IgD-negative memory B cell (primary cell): Measurements from ENCODE around the gene GRIN1. TPM values are rescaled to one million over a fixed set of nuclear protein-coding genes. Genes with fewer than 3 reads are reported as not detected.
"Not testable (repeated sequence)": the region's sequence is repeated elsewhere in the genome, so short reads cannot be mapped to it uniquely, and the experiment has no call there.

Experiments used
- H3K27ac Mint-ChIP-seq, 3 donors: one replicate each; pipeline ENCODE4 v1.8.0; 2020 to 2022; ENCODE audit warnings: mild to moderate bottlenecking in 3 of 3, mixed read lengths in 3 of 3, moderate library complexity in 1 of 3
- H3K27me3 Mint-ChIP-seq: one replicate; pipeline ENCODE4 v1.8.0; 2021; ENCODE audit warnings: mixed read lengths
- H3K36me3 Mint-ChIP-seq: one replicate; pipeline ENCODE4 v1.8.0; 2020; ENCODE audit warnings: mild to moderate bottlenecking, mixed read lengths
- H3K4me1 Mint-ChIP-seq, 3 donors: one replicate each; pipeline ENCODE4 v1.8.0; 2020 to 2022; ENCODE audit warnings: mixed read lengths in 3 of 3, mild to moderate bottlenecking in 1 of 3
- H3K4me3 Mint-ChIP-seq, 4 donors: one replicate each; pipeline ENCODE4 v1.8.0; 2020 to 2022; ENCODE audit warnings: mild to moderate bottlenecking in 4 of 4, mixed read lengths in 4 of 4, moderate library complexity in 3 of 4
- H3K9me3 Mint-ChIP-seq, 3 donors: one replicate each; pipeline ENCODE4 v1.8.0; 2020 to 2021; ENCODE audit warnings: mixed read lengths in 3 of 3, mild to moderate bottlenecking in 1 of 3
- polyA plus RNA-seq: library from polyadenylated mRNA; unstranded; fragments of 300-500 nt; fragmentation: Illumina TruSeq; gene quantifications from one replicate; pipeline ENCODE4 v1.2.3, GENCODE V29; 2021

GRIN1 gene
- polyA plus RNA-seq, 1 donor from 2014 or later: not detected

- peak overlapping the region in 1 of 3 donors; percentile 56 for H3K27ac Mint-ChIP-seq
- peaks cover 10 to 12% (median 10%) of the 10 kb centered on the region in 3 donors for H3K4me1 Mint-ChIP-seq
- no peaks in the 10 kb centered on the region for H3K36me3 Mint-ChIP-seq
- peak overlapping the region; percentile 27 to 78 (median 47) for H3K4me3 Mint-ChIP-seq
- no peaks in the 10 kb centered on the region for H3K9me3 Mint-ChIP-seq
- no peaks in the 10 kb centered on the region for H3K27me3 Mint-ChIP-seq
Measured at GRCh38 chr9:137116728-137117127, 22.2 kb upstream of the GRIN1 start.

DNA sequence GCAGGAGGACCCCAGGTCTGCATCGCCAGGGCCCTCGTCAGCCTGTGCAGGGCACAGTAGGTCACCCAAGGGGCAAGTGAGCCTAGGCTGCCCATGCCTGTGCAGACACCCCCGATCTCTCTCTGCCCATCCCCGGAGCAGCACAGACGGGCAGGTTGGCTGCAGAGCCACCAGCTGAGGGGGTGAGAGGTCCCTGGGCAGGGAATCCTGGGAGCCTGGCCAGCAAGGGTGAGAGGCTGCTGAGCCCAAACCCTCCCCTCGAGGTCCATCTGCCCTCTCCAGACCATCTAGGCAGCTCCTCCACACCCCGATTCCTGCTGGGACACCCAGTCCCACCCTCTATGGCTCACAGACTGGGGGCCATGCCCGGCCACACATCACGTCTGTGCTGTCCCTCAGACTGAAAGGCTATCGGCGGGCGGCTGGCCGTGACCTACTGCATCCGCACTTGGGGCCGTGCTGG is 21.7 kb upstream of the GRIN1 start:
- Mint-ChIP-seq H3K9me3 (no peaks in the 10 kb centered on the region), H3K27ac (peak overlapping the region in 1 of 3 donors; percentile 56), H3K36me3 (no peaks in the 10 kb centered on the region), H3K4me1 (peaks cover 15 to 16% (median 15%) of the 10 kb centered on the region in 3 donors), H3K27me3 (no peaks in the 10 kb centered on the region), H3K4me3 (peak overlapping the region in 1 of 4 donors; percentile 64)

DNA sequence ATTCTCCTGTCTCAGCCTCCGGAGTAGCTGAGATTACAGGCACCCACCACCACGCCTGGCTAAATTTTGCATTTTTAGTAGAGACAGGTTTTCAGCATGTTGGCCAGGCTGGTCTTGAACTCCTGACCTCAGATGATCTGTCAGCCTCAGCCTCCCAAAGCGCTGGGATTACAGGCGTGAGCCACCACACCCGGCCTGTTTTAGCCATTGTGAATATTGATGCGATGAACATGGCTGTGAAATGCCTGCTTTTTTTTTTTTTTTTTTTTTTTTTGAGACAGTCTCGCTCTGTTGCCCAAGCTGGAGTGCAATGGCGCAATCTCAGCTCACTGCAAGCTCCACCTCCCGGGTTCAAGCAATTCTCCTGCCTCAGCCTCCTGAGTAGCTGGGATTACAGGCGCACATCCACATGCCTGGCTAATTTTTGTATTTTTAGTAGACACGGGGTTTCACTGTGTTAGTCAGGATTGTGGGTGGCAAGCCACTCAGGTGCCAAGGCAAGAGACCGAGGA is 20.8 kb upstream of the GRIN1 start:
- Mint-ChIP-seq H3K4me3 (peak overlapping the region in 1 of 4 donors; percentile 85), H3K4me1 (peaks cover 19 to 22% (median 20%) of the 10 kb centered on the region in 3 donors), H3K27ac (peak overlapping the region in 1 of 3 donors; percentile 99)
- H3K36me3 Mint-ChIP-seq, H3K9me3 Mint-ChIP-seq, H3K27me3 Mint-ChIP-seq: not testable (repeated sequence)

- peak overlapping the region; percentile 87 to 93 (median 89) for H3K27ac Mint-ChIP-seq
- H3K36me3 Mint-ChIP-seq, H3K9me3 Mint-ChIP-seq: not testable (repeated sequence)
Measured at GRCh38 chr9:137121927-137122795, 16.8 kb upstream of the GRIN1 start.

GRCh38 chr9:137122796-137123467 is 16.0 kb upstream of the GRIN1 start:
- not testable (repeated sequence) for H3K36me3 Mint-ChIP-seq, H3K27me3 Mint-ChIP-seq, H3K9me3 Mint-ChIP-seq
- H3K27ac Mint-ChIP-seq: peak overlapping the region; percentile 87 to 93 (median 89)
- peak overlapping the region; percentile 70 to 92 (median 75) for H3K4me3 Mint-ChIP-seq
- H3K4me1 Mint-ChIP-seq: peaks cover 34 to 39% (median 36%) of the 10 kb centered on the region in 3 donors

More at GRCh38 chr9:137121927-137122795, 16.8 kb upstream of the GRIN1 start:
- Mint-ChIP-seq H3K4me1 (peaks cover 28 to 34% (median 31%) of the 10 kb centered on the region in 3 donors), H3K4me3 (peak overlapping the region; percentile 70 to 92 (median 75))
- not testable (repeated sequence) for H3K27me3 Mint-ChIP-seq

GRCh38 chr9:137123468-137123837 is 15.5 kb upstream of the GRIN1 start:
- Mint-ChIP-seq H3K4me3 (peak overlapping the region; percentile 56 to 92 (median 68)), H3K27me3 (peaks cover 2% of the 10 kb centered on the region), H3K36me3 (peaks cover 3% of the 10 kb centered on the region), H3K4me1 (peaks cover 40 to 44% (median 40%) of the 10 kb centered on the region in 3 donors), H3K9me3 (no peaks in the 10 kb centered on the region), H3K27ac (peak overlapping the region in 2 of 3 donors; percentile 87 to 93)

DNA sequence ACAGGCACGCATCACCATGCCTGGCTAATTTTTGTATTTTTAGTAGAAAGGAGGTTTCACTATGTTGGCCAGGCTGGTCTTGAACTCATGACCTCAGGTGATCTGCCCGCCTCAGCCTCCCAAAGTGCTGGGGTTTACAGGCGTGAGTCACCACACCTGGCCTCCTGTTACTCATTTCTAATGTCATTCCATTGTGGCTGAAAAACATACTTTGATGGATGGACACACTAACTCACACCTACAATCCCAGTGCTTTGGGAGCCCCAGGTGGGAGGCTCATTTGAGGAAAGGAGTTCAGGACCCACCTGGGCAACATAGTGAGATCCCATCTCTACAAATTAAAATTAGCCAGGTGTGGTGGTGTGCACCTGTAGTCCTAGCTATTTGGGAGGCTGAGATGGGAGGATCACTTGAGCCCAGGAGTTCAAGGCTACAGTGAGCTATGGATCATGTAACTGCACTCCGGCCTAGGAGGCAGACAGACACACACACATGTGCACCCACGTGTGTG is 14.9 kb upstream of the GRIN1 start:
- not testable (repeated sequence) for H3K36me3 Mint-ChIP-seq, H3K27me3 Mint-ChIP-seq, H3K9me3 Mint-ChIP-seq
- H3K27ac Mint-ChIP-seq: peak overlapping the region in 1 of 3 donors; percentile 93
- peak overlapping the region in 3 of 4 donors; percentile 30 to 71 (median 65) for H3K4me3 Mint-ChIP-seq
- H3K4me1 Mint-ChIP-seq: peaks cover 43 to 45% (median 43%) of the 10 kb centered on the region in 3 donors

GRCh38 chr9:137126786-137127185 is 12.2 kb upstream of the GRIN1 start:
- Mint-ChIP-seq H3K4me3 (peak overlapping the region; percentile 84 to 97 (median 85)), H3K36me3 (peaks cover 3% of the 10 kb centered on the region), H3K27ac (peak overlapping the region; percentile 82 to 96 (median 93)), H3K4me1 (peaks cover 38 to 39% (median 38%) of the 10 kb centered on the region in 3 donors), H3K27me3 (peaks cover 5% of the 10 kb centered on the region), H3K9me3 (no peaks in the 10 kb centered on the region)

DNA sequence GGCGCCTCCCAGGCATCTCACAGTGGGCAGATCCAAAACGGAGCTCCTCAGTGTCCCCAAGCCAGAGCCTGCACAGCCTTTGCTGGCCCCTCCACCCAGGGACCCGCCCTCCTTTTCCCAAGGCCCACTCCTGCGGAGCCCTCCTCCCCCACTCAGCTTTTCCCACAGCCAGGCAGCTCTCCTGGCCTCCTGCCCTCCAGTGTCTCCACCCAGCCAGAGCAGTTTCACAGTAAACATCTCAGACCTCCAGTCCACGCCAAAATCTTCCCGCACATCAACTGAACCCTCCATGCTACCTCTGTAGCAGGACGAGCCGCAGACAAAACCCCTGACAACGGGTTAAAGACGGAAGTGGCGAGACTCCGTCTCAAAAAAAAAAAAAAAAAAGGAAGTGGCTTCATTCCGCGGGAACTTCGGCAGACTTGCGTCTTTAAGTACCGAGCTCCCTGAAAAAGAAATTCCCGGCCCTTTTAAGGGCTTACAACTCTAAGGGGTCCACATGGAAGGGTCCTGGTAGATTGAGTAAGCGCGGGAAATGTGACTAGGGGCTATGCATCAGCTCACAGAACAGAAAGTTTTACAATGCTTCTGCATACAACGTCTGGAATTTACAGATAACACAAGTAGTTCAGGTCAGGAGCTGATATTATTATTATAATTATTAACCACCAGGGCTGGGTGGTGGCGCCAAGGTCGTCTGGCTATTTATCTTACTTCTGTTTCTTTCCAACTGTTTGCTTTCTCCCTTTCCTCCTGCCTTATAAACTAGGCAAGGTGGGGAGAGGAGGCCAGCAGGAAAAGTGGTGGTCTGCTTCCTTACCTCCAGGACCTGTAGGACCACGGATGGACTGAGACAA is 11.4 kb upstream of the GRIN1 start:
- Mint-ChIP-seq H3K4me3 (peak overlapping the region; percentile 84 to 97 (median 90)), H3K36me3 (peaks cover 3% of the 10 kb centered on the region), H3K27ac (peak overlapping the region; percentile 82 to 97 (median 93)), H3K27me3 (peaks cover 5% of the 10 kb centered on the region), H3K9me3 (no peaks in the 10 kb centered on the region), H3K4me1 (peaks cover 31 to 32% (median 31%) of the 10 kb centered on the region in 3 donors)

DNA sequence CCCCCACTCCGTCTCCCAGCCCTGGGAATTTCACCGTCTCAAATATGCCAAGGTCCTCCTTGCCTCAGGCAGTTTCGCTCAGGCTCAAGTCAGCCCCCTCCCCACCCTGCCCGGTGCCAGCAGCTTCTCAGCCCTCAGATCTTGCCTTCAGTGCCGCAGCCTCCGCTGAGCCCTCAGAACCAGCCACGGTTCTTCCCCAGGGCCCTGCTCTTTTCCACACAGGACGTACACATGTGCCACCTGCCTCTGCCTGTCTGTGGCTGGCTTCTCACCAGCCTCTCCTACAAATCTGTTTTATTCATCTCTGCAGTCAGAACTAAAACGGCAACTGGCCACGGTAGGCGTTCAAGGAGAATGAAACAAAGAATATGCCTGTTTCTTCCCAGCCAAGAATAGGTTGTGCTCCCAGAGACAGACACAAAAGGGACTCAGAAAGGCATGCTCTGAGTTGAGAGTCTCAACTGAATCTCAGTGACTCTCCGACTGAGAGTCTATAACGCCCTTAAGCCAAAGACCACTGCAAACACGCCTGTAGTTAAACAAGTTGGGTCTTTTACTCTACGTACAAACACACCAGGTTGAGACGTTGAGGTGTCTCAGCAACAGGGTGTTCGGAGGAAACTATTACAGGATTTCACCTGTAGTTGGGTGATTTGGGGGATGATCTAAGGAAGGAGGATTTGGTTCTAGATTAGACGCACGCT is 10.6 kb upstream of the GRIN1 start:
- H3K9me3 Mint-ChIP-seq: no peaks in the 10 kb centered on the region
- peaks cover 7% of the 10 kb centered on the region for H3K27me3 Mint-ChIP-seq
- peaks cover 3% of the 10 kb centered on the region for H3K36me3 Mint-ChIP-seq
- H3K4me3 Mint-ChIP-seq: peak overlapping the region; percentile 84 to 97 (median 90)
- peaks cover 26 to 29% (median 28%) of the 10 kb centered on the region in 3 donors for H3K4me1 Mint-ChIP-seq
- H3K27ac Mint-ChIP-seq: peak overlapping the region; percentile 92 to 97 (median 93)

DNA sequence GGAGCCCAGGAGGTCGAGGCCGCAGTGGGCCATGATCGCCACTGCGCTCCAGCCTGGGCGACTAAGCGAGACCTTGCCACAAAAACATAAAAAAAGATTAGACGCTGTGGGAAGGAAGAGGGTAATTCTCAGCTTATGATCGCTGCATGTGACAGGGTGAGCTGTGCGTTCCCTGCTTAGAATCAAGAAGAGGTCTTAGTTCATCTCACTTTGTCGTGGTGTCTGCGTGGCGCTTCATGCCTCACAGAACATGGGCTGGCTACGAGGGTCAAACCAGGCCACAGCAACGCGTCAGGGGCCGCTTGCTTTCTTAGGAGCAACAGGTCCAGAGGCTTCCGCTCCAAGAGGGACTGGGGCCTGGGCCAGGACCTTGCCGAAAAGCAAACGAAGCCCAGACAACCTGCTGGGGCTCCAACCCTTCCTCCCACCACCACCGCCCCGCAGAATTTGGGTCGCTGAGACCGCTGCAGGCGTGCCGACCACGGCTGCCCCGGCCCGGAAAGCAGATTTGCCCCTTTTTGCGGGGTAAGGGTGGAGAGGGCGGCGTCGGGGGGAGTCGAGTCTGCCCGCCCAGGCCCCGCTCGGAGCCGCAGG is 10.0 kb upstream of the GRIN1 start:
- Mint-ChIP-seq H3K27ac (peak overlapping the region; percentile 92 to 97 (median 93)), H3K9me3 (no peaks in the 10 kb centered on the region), H3K4me3 (peak overlapping the region; percentile 84 to 97 (median 90)), H3K27me3 (peaks cover 9% of the 10 kb centered on the region), H3K36me3 (peaks cover 3% of the 10 kb centered on the region), H3K4me1 (peaks cover 22 to 25% (median 24%) of the 10 kb centered on the region in 3 donors)

GRCh38 chr9:137129456-137130175 is 9.3 kb upstream of the GRIN1 start:
- Mint-ChIP-seq H3K27me3 (peaks cover 12% of the 10 kb centered on the region), H3K27ac (peak overlapping the region; percentile 73 to 93 (median 88)), H3K4me3 (peak overlapping the region; percentile 84 to 97 (median 90)), H3K36me3 (peaks cover 3% of the 10 kb centered on the region), H3K9me3 (no peaks in the 10 kb centered on the region), H3K4me1 (peaks cover 22 to 25% (median 24%) of the 10 kb centered on the region in 3 donors)
